Middle frontal gyrus (tissue), 1 donor: ENCODE measurements around the gene RANBP3.
"Not testable (repeated sequence)": the region's sequence is repeated elsewhere in the genome, so short reads cannot be mapped to it uniquely, and the experiment has no call there.

Experiments
- DNase-seq: peaks from one replicate; pipeline ENCODE4 v3.0.0-alpha.2; 2015; ENCODE audit warnings: low spot score; ENCODE audit errors: extremely low spot score

RANBP3 gene

GRCh38 chr19:6007866-6008265 lies 29.9 kb upstream of the RANBP3 start:
- no peak for DNase-seq

- no peak for DNase-seq
Measured at GRCh38 chr19:6006896-6007295, 29.0 kb upstream of the RANBP3 start.

GRCh38 chr19:6006070-6006446 lies 28.1 kb upstream of the RANBP3 start:
- not testable (repeated sequence) for DNase-seq

GRCh38 chr19:6005321-6006069 lies 27.6 kb upstream of the RANBP3 start:
- no peak for DNase-seq

GRCh38 chr19:6003976-6004375 lies 26.0 kb upstream of the RANBP3 start:
- no peak for DNase-seq

- no peak for DNase-seq
Measured at GRCh38 chr19:6002591-6002990, 24.7 kb upstream of the RANBP3 start.

- DNase-seq: no peak
Measured at GRCh38 chr19:6000228-6000847, 22.4 kb upstream of the RANBP3 start.

GRCh38 chr19:5999693-6000092 lies 21.8 kb upstream of the RANBP3 start:
- DNase-seq: no peak

GRCh38 chr19:5997371-5997770 lies 19.4 kb upstream of the RANBP3 start:
- no peak for DNase-seq

GRCh38 chr19:5996623-5997320 lies 18.8 kb upstream of the RANBP3 start:
- DNase-seq: no peak

GRCh38 chr19:5996102-5996501 lies 18.2 kb upstream of the RANBP3 start:
- DNase-seq: no peak

GRCh38 chr19:5995606-5996005 lies 17.7 kb upstream of the RANBP3 start:
- DNase-seq: no peak

- DNase-seq: no peak
Measured at GRCh38 chr19:5994405-5995165, 16.6 kb upstream of the RANBP3 start.

GRCh38 chr19:5993648-5994358 lies 15.9 kb upstream of the RANBP3 start:
- no peak for DNase-seq

GRCh38 chr19:5993201-5993600 lies 15.3 kb upstream of the RANBP3 start:
- DNase-seq: no peak

- no peak for DNase-seq
Measured at GRCh38 chr19:5992756-5993155, 14.8 kb upstream of the RANBP3 start.

GRCh38 chr19:5991244-5991838 lies 13.4 kb upstream of the RANBP3 start:
- no peak for DNase-seq

- no peak for DNase-seq
Measured at GRCh38 chr19:5990289-5990797, 12.4 kb upstream of the RANBP3 start.

- no peak for DNase-seq
Measured at GRCh38 chr19:5989388-5990074, 11.6 kb upstream of the RANBP3 start.
